SIG-M5 treated with dmso at 0.1 percent for 504 hours (cell line): Measurements from ENCODE around the gene DENND1B.
A peak's percentile ranks its signal among the peaks of the same experiment; 100 is the strongest.
"Not testable (repeated sequence)": the region's sequence is repeated elsewhere in the genome, so short reads cannot be mapped to it uniquely, and the experiment has no call there.

ENCODE experiments used
- DNase-seq: peaks from one replicate; lab custom pipeline; 2025; ENCODE audit not compliant: unreplicated experiment; lab: John Stamatoyannopoulos, UW

Gene DENND1B

GRCh38 chr1:197745911-197746310, 29.4 kb downstream of the DENND1B start:
- DNase-seq, result no peak

- no peak for DNase-seq
Observed at GRCh38 chr1:197744979-197745378, 30.3 kb downstream of the DENND1B start.

GRCh38 chr1:197743578-197743977, 31.7 kb downstream of the DENND1B start:
- no peak for DNase-seq

- DNase-seq, result no peak
Observed at GRCh38 chr1:197740992-197741391, 34.3 kb downstream of the DENND1B start.

GRCh38 chr1:197738927-197739326, 36.4 kb downstream of the DENND1B start:
- no peak for DNase-seq

GRCh38 chr1:197737916-197738315, 37.4 kb downstream of the DENND1B start:
- DNase-seq, result no peak

GRCh38 chr1:197736685-197737084, 38.6 kb downstream of the DENND1B start:
- DNase-seq, result peak; percentile 38

- no peak for DNase-seq
Observed at GRCh38 chr1:197735461-197735860, 39.8 kb downstream of the DENND1B start.

GRCh38 chr1:197733324-197733723, 42.0 kb downstream of the DENND1B start:
- DNase-seq, result no peak

- DNase-seq, result no peak
Observed at GRCh38 chr1:197732187-197732586, 43.1 kb downstream of the DENND1B start.

GRCh38 chr1:197731449-197731848, 43.8 kb downstream of the DENND1B start:
- DNase-seq, result no peak

GRCh38 chr1:197725976-197726375, 49.3 kb downstream of the DENND1B start:
- DNase-seq, result no peak

- DNase-seq, result peak; percentile 19
Observed at GRCh38 chr1:197725044-197725443, 50.2 kb downstream of the DENND1B start.

GRCh38 chr1:197715806-197716205, 59.5 kb downstream of the DENND1B start:
- no peak for DNase-seq

- no peak for DNase-seq
Observed at GRCh38 chr1:197706601-197707000, 68.7 kb downstream of the DENND1B start.

GRCh38 chr1:197705941-197706340, 69.3 kb downstream of the DENND1B start:
- no peak for DNase-seq

GRCh38 chr1:197700688-197701087, 74.6 kb downstream of the DENND1B start:
- DNase-seq, result not testable (repeated sequence)

GRCh38 chr1:197696372-197696771, 78.9 kb downstream of the DENND1B start:
- DNase-seq, result no peak

- DNase-seq, result no peak
Observed at GRCh38 chr1:197695961-197696360, 79.3 kb downstream of the DENND1B start.

- peak; percentile 34 for DNase-seq
Observed at GRCh38 chr1:197692965-197693364, 82.3 kb downstream of the DENND1B start.

GRCh38 chr1:197691816-197692215, 83.5 kb downstream of the DENND1B start:
- DNase-seq, result no peak

GRCh38 chr1:197690074-197690473, 85.2 kb downstream of the DENND1B start:
- no peak for DNase-seq

GRCh38 chr1:197688233-197688632, 87.0 kb downstream of the DENND1B start:
- no peak for DNase-seq
